Mammary epithelial cell (primary cell): ENCODE results near the gene CORO2A.

ENCODE experiments used
- CTCF ChIP-seq, 2 donors: IDR thresholded peaks in 1 of 2; conservative IDR thresholded peaks in 1 of 2; 2 replicates each; pipeline ENCODE4 v1.5.1; 2011 to 2012; ENCODE audit warnings: inconsistent platforms in 2 of 2, low read length in 2 of 2, mild to moderate bottlenecking in 2 of 2, control low read depth in 1 of 2, low read depth in 1 of 2; ENCODE audit not compliant: insufficient read depth in 1 of 2; ENCODE audit errors: extremely low read depth in 1 of 2
- EZH2 ChIP-seq: IDR thresholded peaks from 2 replicates; pipeline ENCODE4 v1.6.1; 2012; ENCODE audit warnings: low read length, inconsistent platforms, borderline replicate concordance

- TF ChIP-seq CTCF (conservative IDR thresholded peaks at IDR 0.05 in 1 of 2, IDR thresholded peaks at IDR 0.05 in 1 of 2; ENCODE audit: extremely low read depth in 1 of 2, insufficient read depth in 1 of 2, low read depth in 1 of 2, low read length in 2 of 2) (no peak), EZH2 (no peak)
Measured at GRCh38 chr9:98140503-98140902, 51.9 kb downstream of the CORO2A start.
